Fibroblast of lung (primary cell): Measurements from ENCODE around the gene SPIRE1. TPM values are rescaled to one million over a fixed set of nuclear protein-coding genes. Genes with fewer than 3 reads are reported as not detected.
A peak's percentile ranks its signal among the peaks of the same experiment; 100 is the strongest.

Source experiments
- DNase-seq, 2 donors: peaks; one replicate each; pipeline versions ENCODE4 v3.0.0 to v3.0.0-alpha.2; 2010; ENCODE audit warnings: low read depth in 2 of 2
- H2AFZ ChIP-seq: 2 replicates; pipeline ENCODE4 v1.5.1; 2012; ENCODE audit warnings: low read length, control low read depth, inconsistent platforms
- H3K27ac ChIP-seq: 2 replicates; pipeline ENCODE4 v1.5.1; 2011; ENCODE audit warnings: low read length, control low read depth; ENCODE audit not compliant: insufficient read depth
- H3K27me3 ChIP-seq: 2 replicates; pipeline ENCODE4 v1.5.1; 2011; ENCODE audit warnings: mild to moderate bottlenecking, low read length; ENCODE audit not compliant: control insufficient read depth, insufficient read depth
- H3K36me3 ChIP-seq: 2 replicates; pipeline ENCODE4 v1.5.1; 2011; ENCODE audit warnings: low read length; ENCODE audit not compliant: control insufficient read depth, insufficient read depth
- H3K4me1 ChIP-seq: 2 replicates; pipeline ENCODE4 v1.5.1; 2011; ENCODE audit warnings: low read length; ENCODE audit not compliant: control insufficient read depth, insufficient read depth; ENCODE audit errors: extremely low read depth
- H3K4me2 ChIP-seq: 2 replicates; pipeline ENCODE4 v1.5.1; 2011; ENCODE audit warnings: low read length, control low read depth; ENCODE audit not compliant: insufficient read depth; ENCODE audit errors: extremely low read depth
- H3K4me3 ChIP-seq, 4 experiments: fragments of 200-600 bp in 1 of 4; sonication (generic) in 1 of 4; replicated peaks in 1 of 4; 2 replicates each; pipeline ENCODE4 v1.5.1; 2011 to 2016; ENCODE audit warnings: low read length in 4 of 4, low read depth in 3 of 4, mild to moderate bottlenecking in 3 of 4, control low read depth in 2 of 4, inconsistent platforms in 1 of 4, mixed read lengths in 1 of 4; ENCODE audit not compliant: insufficient read depth in 1 of 4; ENCODE audit errors: control extremely low read depth in 1 of 4
- H3K79me2 ChIP-seq: 2 replicates; pipeline ENCODE4 v1.5.1; 2012; ENCODE audit warnings: mild to moderate bottlenecking, low read length, inconsistent platforms; ENCODE audit not compliant: control insufficient read depth, insufficient read depth
- H3K9ac ChIP-seq: 2 replicates; pipeline ENCODE4 v1.5.1; 2011; ENCODE audit warnings: mild to moderate bottlenecking, low read length, control low read depth; ENCODE audit not compliant: insufficient read depth
- H3K9me3 ChIP-seq: 2 replicates; pipeline ENCODE4 v1.5.1; 2012; ENCODE audit warnings: low read depth, low read length; ENCODE audit not compliant: control insufficient read depth, insufficient read depth
- H4K20me1 ChIP-seq: 2 replicates; pipeline ENCODE4 v1.5.1; 2011; ENCODE audit warnings: low read length; ENCODE audit not compliant: control insufficient read depth, insufficient read depth; ENCODE audit errors: extremely low read depth
- CTCF ChIP-seq, 2 donors: IDR thresholded peaks in 1 of 2; conservative IDR thresholded peaks in 1 of 2; 1 replicate in 1 of 2; 2 replicates in 1 of 2; pipeline ENCODE4 v1.5.1; 2011 to 2012; ENCODE audit warnings: low read length in 2 of 2, control low read depth in 1 of 2, inconsistent platforms in 1 of 2, low read depth in 1 of 2, mild to moderate bottlenecking in 1 of 2
- EZH2 ChIP-seq: IDR thresholded peaks from 2 replicates; pipeline ENCODE4 v1.5.1; 2012; ENCODE audit warnings: low read length, control low read depth, mild to moderate bottlenecking; ENCODE audit errors: missing control alignments
- polyA plus RNA-seq, 2 donors: library from polyadenylated mRNA; depleted of rRNA in 1 of 2; stranded (reverse) in 1 of 2; unstranded in 1 of 2; fragments of >200 nt; gene quantifications; 2 replicates each; pipeline ENCODE4 v1.2.1, GENCODE V29; 2011 to 2012; ENCODE audit warnings: missing spikeins in 1 of 2
- total RNA-seq: library from RNA; depleted of rRNA; stranded (reverse); fragments of >200 nt; gene quantifications from 2 replicates; pipeline ENCODE4 v1.2.1, GENCODE V29; 2014

The SPIRE1 gene
- total and polyA plus RNA-seq, 2 donors (not counting 1 experiment from before 2014, with no cell fraction given) = 19.0 to 31.0 TPM

DNA sequence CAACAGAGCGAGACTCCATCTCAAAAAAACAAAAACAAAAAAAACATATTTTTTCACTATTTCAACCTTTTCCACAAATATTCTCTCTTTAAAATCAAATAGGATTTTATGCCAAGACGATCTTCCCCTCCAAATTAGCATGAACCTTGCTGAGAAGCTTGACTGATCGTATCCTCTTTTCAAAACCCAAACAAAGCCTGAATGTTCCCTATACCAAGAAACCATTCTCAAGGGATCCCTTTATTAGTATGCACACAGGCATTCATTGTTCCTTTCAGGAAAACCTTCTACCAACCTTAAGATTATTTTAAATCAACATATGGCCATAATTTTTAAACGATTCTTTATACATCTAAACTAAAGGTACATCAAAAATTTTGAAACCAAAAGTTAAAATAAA is 6.3 kb downstream of the SPIRE1 start:
- no peak overlapping the region for H2AFZ ChIP-seq
- no peaks in the 10 kb centered on the region for H3K36me3 ChIP-seq
- no peak overlapping the region for H3K4me2 ChIP-seq
- no peaks in the 10 kb centered on the region for H3K9me3 ChIP-seq
- H3K4me3 ChIP-seq = no peak overlapping the region
- H3K27ac ChIP-seq = no peak overlapping the region
- DNase-seq = no peak
- H4K20me1 ChIP-seq = no peaks in the 10 kb centered on the region
- no peaks in the 10 kb centered on the region for H3K27me3 ChIP-seq
- peaks cover 63% of the 10 kb centered on the region for H3K79me2 ChIP-seq
- peaks cover 2% of the 10 kb centered on the region for H3K4me1 ChIP-seq
- no peak overlapping the region for H3K9ac ChIP-seq
- no peak for TF ChIP-seq CTCF (conservative IDR thresholded peaks at IDR 0.05 in 1 of 2, IDR thresholded peaks at IDR 0.05 in 1 of 2; ENCODE audit: low read depth in 1 of 2, low read length in 2 of 2)
- no peak for TF ChIP-seq EZH2

- Histone ChIP-seq H3K79me2 (peaks cover 45% of the 10 kb centered on the region), H3K27me3 (no peaks in the 10 kb centered on the region), H4K20me1 (no peaks in the 10 kb centered on the region), H3K36me3 (peaks cover 2% of the 10 kb centered on the region), H3K4me2 (no peak overlapping the region), H3K4me1 (peaks cover 4% of the 10 kb centered on the region), H2AFZ (no peak overlapping the region), H3K9ac (no peak overlapping the region), H3K4me3 (no peak overlapping the region), H3K27ac (no peak overlapping the region), H3K9me3 (no peaks in the 10 kb centered on the region)
- DNase-seq = no peak
- TF ChIP-seq EZH2 = no peak
- no peak for TF ChIP-seq CTCF (conservative IDR thresholded peaks at IDR 0.05 in 1 of 2, IDR thresholded peaks at IDR 0.05 in 1 of 2; ENCODE audit: low read depth in 1 of 2, low read length in 2 of 2)
These were observed 10.1 kb downstream of the SPIRE1 start for GRCh38 chr18:12647773-12648172.

GRCh38 chr18:12645751-12646203 is 12.1 kb downstream of the SPIRE1 start:
- Histone ChIP-seq H3K9me3 (no peaks in the 10 kb centered on the region), H3K36me3 (peaks cover 2% of the 10 kb centered on the region), H2AFZ (no peak overlapping the region), H3K27ac (no peak overlapping the region), H4K20me1 (no peaks in the 10 kb centered on the region), H3K4me2 (peak overlapping the region; percentile 54), H3K4me1 (peaks cover 4% of the 10 kb centered on the region), H3K9ac (no peak overlapping the region), H3K27me3 (no peaks in the 10 kb centered on the region), H3K4me3 (no peak overlapping the region), H3K79me2 (peaks cover 38% of the 10 kb centered on the region)
- DNase-seq = peak in 1 of 2 donors; percentile 37
- TF ChIP-seq CTCF (conservative IDR thresholded peaks at IDR 0.05 in 1 of 2, IDR thresholded peaks at IDR 0.05 in 1 of 2; ENCODE audit: low read depth in 1 of 2, low read length in 2 of 2) = no peak
- TF ChIP-seq EZH2 = no peak
